Measurements from ENCODE around the gene CDCA5. TPM values are rescaled to one million over a fixed set of nuclear protein-coding genes. Genes with fewer than 3 reads are reported as not detected.

Gene CDCA5
- polyA plus RNA-seq, 3 donors, result 0.20 to 0.28 TPM; not detected in 1

DNA sequence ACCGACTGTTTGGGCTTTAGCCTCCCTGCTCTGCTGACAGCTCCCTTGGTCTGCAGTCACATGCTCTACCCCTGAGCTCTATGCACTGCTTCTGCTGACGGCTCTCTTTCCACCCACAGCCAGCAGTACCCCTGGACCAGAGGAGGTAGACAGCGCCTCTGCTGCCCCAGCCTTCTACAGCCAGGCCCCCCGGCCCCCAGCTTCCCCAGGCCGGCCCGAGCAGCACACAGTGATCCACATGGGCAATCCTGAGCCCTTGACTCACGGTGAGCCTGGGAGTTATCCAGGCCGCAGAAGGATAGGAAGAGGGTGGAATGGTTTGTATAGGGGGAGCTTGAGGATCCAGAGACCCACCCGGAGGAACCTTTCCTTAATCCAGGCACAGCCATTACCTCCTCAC is 3.0 kb upstream of the CDCA5 start:
- intact Hi-C loops (cut with micrococcal nuclease), result loop anchor here in 1 of 2 donors (5.0 kb wide), 1 partner anchor 55 kb away; no protein-coding TSS in a partner anchor
- Histone ChIP-seq H2AFZ (ENCODE audit: insufficient read depth, low read depth, low read length, poor library complexity, severe bottlenecking) (no peak overlapping the region), H3K36me3 (replicated peaks in 1 of 2; ENCODE audit: control insufficient read depth in 1 of 2, insufficient read depth in 2 of 2, low read length in 2 of 2) (peaks cover 33 to 48% of the 10 kb centered on the region in 2 donors), H3K4me3 (replicated peaks in 1 of 3; ENCODE audit: low read depth in 2 of 3, low read length in 3 of 3) (no peak overlapping the region), H3K27ac (ENCODE audit: low read depth in 1 of 2, low read length in 2 of 2) (no peak overlapping the region), H3K4me1 (ENCODE audit: control insufficient read depth in 1 of 2, insufficient read depth in 2 of 2, low read length in 2 of 2) (peaks cover 19 to 28% of the 10 kb centered on the region in 2 donors), H3K27me3 (ENCODE audit: control insufficient read depth in 2 of 2, insufficient read depth in 2 of 2, low read length in 2 of 2) (no peaks in the 10 kb centered on the region), H3K4me2 (replicated peaks; ENCODE audit: extremely low read depth, low read length, poor library complexity, severe bottlenecking) (no peak overlapping the region), H3K9ac (ENCODE audit: insufficient read depth, low read length, poor library complexity, severe bottlenecking) (no peak overlapping the region), H3K79me2 (ENCODE audit: insufficient read depth, low read length) (peaks cover 38% of the 10 kb centered on the region), H3K9me3 (replicated peaks in 1 of 2; ENCODE audit: control insufficient read depth in 1 of 2, insufficient read depth in 1 of 2, low read length in 2 of 2) (no peaks in the 10 kb centered on the region), H4K20me1 (ENCODE audit: insufficient read depth, low read length) (no peaks in the 10 kb centered on the region)
- Mint-ChIP-seq H3K27me3 (ENCODE audit: low read depth in 3 of 3) (no peaks in the 10 kb centered on the region), H3K27ac (no peak overlapping the region), H3K4me3 (no peak overlapping the region), H3K9me3 (peaks cover 0 to 2% (median 0%) of the 10 kb centered on the region in 7 donors), H3K4me1 (peaks cover 29% of the 10 kb centered on the region), H3K36me3 (peaks cover 43 to 54% of the 10 kb centered on the region in 2 donors)
- WGBS (ENCODE audit: insufficient coverage), result 96% methylated on average over 5 of the region's 9 CpGs
- TF ChIP-seq, protein P1, sequence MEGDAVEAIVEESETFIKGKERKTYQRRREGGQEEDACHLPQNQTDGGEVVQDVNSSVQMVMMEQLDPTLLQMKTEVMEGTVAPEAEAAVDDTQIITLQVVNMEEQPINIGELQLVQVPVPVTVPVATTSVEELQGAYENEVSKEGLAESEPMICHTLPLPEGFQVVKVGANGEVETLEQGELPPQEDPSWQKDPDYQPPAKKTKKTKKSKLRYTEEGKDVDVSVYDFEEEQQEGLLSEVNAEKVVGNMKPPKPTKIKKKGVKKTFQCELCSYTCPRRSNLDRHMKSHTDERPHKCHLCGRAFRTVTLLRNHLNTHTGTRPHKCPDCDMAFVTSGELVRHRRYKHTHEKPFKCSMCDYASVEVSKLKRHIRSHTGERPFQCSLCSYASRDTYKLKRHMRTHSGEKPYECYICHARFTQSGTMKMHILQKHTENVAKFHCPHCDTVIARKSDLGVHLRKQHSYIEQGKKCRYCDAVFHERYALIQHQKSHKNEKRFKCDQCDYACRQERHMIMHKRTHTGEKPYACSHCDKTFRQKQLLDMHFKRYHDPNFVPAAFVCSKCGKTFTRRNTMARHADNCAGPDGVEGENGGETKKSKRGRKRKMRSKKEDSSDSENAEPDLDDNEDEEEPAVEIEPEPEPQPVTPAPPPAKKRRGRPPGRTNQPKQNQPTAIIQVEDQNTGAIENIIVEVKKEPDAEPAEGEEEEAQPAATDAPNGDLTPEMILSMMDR (IDR thresholded peaks at IDR 0.05), result no peak
- DNase-seq, result no peak

- Mint-ChIP-seq H3K4me3 (peak overlapping the region; percentile 88 to 95), H3K9me3 (peaks cover 0 to 2% (median 0%) of the 10 kb centered on the region in 7 donors), H3K4me1 (peaks cover 42% of the 10 kb centered on the region), H3K36me3 (peaks cover 43 to 55% of the 10 kb centered on the region in 2 donors), H3K27me3 (ENCODE audit: low read depth in 3 of 3) (no peaks in the 10 kb centered on the region), H3K27ac (peak overlapping the region in 6 of 7 donors; percentile 47 to 98 (median 94))
- 86% methylated on average over 4 of the region's 4 CpGs for WGBS (ENCODE audit: insufficient coverage)
- Histone ChIP-seq H2AFZ (ENCODE audit: insufficient read depth, low read depth, low read length, poor library complexity, severe bottlenecking) (no peak overlapping the region), H3K36me3 (replicated peaks in 1 of 2; ENCODE audit: control insufficient read depth in 1 of 2, insufficient read depth in 2 of 2, low read length in 2 of 2) (peaks cover 33 to 48% of the 10 kb centered on the region in 2 donors), H3K4me3 (replicated peaks in 1 of 3; ENCODE audit: low read depth in 2 of 3, low read length in 3 of 3) (peak overlapping the region in 1 of 3 experiments; percentile 95), H3K27me3 (ENCODE audit: control insufficient read depth in 2 of 2, insufficient read depth in 2 of 2, low read length in 2 of 2) (no peaks in the 10 kb centered on the region), H3K4me2 (replicated peaks; ENCODE audit: extremely low read depth, low read length, poor library complexity, severe bottlenecking) (no peak overlapping the region), H3K27ac (ENCODE audit: low read depth in 1 of 2, low read length in 2 of 2) (peak overlapping the region; percentile 73 to 92), H3K79me2 (ENCODE audit: insufficient read depth, low read length) (peaks cover 47% of the 10 kb centered on the region), H3K4me1 (ENCODE audit: control insufficient read depth in 1 of 2, insufficient read depth in 2 of 2, low read length in 2 of 2) (peaks cover 32 to 42% of the 10 kb centered on the region in 2 donors), H4K20me1 (ENCODE audit: insufficient read depth, low read length) (no peaks in the 10 kb centered on the region), H3K9ac (ENCODE audit: insufficient read depth, low read length, poor library complexity, severe bottlenecking) (no peak overlapping the region), H3K9me3 (replicated peaks in 1 of 2; ENCODE audit: control insufficient read depth in 1 of 2, insufficient read depth in 1 of 2, low read length in 2 of 2) (no peaks in the 10 kb centered on the region)
- no peak for DNase-seq
- TF ChIP-seq, protein P1 (IDR thresholded peaks at IDR 0.05), result no peak
- intact Hi-C loops (cut with micrococcal nuclease), result loop anchor here (2.0 to 5.0 kb wide), 2 partner anchors 37 to 53 kb away; partner anchors contain the start of genes FAU (in 2 of the 2) and MRPL49 (in 2 of the 2)
Observed at GRCh38 chr11:65085446-65085845, 1.6 kb upstream of the CDCA5 start.

Data from CD14-positive monocyte (primary cell).